ENCODE data around the gene PLEK.
A peak's percentile ranks its signal among the peaks of the same experiment; 100 is the strongest.

Gene PLEK

DNA sequence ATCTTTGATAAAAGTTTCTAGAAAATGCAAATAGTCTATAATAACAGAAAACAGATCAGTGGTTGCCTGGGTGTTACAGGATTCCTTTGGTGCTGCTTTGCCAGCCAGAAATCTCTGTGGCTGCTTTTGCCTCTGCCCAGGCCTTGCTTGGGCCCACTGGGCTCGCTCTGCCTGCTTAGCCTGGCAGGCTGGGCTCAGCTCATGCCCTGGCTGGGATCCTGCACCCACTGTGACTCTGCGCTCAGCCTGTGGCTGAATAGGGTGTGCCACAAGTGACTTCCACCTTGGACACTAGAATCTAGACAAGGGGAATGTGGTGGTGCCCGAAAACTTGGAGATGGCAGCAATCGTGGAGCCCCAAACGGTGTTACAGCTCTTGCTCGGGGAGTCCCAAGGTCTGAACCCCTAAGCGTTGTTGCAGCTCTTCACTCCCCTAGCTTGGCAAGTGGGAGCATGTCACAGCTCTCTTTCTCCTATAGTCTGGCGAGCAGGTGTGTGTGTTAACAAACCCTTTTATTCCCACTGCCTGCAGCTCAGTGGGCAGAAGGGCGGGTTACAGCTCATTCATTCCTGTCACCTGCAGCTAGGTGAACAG, 51.1 kb downstream of the PLEK start:
- no peak for DNase-seq (ENCODE audit: low spot score)

DNA sequence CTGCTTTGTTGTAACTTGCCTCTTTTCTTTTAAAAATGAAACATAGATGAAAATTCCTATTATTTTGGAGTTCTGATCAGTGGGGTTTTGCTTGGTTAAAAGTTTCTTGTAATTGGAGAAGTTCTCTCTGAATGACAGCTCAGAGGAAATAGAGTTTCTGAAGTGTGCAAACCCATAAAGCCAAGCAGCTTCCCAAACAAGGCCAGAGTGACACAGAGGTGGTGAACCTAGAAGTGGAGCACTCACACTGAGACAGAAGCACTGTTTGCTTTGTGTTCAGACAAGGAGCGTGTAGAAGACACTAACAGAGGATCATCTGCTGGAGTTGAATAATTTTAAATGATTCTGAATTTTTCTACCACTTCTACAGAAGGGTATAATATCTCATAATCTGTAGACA, 52.8 kb downstream of the PLEK start:
- no peak for DNase-seq (ENCODE audit: low spot score)

DNA sequence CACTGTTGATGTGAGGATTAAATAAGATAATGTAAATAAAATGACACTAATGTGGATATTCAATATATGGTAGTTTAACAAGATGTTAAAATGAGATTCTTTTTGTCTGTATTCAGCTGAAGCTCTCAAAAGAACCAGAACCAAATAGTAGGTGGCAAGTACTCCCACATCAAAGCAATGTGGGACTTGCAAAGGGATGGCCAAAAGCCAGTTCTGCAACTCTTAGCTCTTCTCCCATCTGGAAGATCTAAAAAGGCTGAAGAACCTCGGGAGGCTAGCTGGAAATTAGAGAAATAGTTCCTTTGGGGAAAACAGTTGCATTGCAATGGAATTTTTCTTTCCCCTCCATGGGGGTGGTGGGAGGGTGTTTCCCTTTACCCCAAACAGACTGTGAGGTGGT, 53.3 kb downstream of the PLEK start:
- no peak for DNase-seq (ENCODE audit: low spot score)

DNA sequence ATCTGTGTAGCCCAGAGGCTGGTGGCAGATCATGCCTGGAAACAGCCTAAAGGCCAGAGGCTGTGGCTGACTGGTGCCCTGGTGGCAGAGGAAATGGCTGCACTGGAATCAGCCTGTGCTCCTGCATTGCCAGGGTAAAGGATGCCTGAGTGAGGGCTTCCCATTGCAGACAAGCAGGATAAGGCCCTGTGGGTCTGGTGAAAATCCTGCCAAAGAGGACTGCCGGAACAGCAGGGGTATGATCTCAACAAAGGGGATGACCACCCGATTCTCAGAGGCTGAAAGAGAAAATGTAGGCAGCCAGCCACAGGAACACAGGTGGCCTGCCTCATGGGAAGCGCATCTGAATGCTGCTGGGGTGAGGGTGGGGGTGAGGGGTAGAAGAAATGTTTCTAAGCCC, 53.8 kb downstream of the PLEK start:
- DNase-seq (ENCODE audit: low spot score), result no peak

DNA sequence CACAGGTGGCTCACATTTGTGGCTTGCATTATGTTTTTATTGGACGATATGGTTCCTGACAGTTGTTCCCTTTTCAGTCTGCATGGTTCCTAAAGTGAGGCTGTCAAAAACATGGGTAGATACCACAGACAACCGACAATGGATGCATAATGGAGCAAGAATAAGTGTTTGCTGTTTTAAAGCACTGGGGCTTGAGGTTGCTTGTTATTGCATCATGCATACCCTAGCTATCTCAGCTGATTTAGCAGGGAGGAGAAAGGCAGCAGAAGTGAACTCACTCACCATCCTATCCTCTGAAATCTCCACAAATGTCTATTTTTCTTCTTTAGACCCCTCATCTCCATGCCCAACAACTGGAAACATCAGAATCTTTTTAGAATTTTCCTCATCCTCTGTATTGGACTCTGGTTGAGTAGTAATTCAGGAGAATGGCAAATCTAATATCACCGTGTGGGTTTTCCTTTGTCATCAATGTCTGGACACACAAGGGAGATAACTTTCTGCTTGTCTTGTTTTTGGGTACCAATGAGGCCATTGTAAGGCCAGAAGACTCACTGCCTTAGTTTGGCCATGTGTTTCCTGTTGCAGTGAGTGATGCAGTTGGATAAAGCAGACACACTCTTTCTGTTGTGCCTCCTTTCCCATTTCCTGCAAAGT, 55.3 kb downstream of the PLEK start:
- DNase-seq (ENCODE audit: low spot score), result no peak

DNA sequence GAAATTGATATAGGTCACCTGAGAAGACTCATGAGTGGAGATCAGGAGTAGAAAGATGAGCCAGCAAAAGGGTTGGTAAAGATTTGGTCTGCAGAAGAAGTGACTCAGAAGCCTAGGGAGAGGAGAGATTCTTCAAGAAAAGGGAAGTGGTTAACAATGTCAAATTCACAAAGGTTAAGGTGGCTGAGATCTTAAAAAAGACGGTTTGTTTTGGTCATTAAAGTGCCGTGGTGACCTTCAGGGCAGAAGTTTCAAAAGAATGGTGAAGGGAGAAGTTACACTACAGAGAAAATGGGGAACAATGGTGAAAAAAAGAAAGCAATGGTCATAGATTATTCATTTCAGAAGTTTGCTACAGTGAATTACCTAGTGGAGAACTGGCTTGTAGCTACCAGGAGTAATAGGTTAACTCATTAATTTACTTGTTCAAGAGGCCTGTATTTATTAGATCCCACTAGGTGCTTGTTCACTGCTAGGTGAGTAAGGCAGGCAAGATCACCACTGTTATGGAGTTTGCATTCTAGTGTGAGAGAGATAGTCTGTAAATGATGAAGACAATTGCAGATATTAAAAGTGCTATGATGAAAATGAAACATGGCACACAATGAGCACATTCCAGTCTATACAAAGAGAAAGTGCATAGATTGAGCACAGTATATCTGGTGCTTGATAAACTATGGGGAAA, 59.0 kb downstream of the PLEK start:
- DNase-seq (ENCODE audit: low spot score), result no peak

DNA sequence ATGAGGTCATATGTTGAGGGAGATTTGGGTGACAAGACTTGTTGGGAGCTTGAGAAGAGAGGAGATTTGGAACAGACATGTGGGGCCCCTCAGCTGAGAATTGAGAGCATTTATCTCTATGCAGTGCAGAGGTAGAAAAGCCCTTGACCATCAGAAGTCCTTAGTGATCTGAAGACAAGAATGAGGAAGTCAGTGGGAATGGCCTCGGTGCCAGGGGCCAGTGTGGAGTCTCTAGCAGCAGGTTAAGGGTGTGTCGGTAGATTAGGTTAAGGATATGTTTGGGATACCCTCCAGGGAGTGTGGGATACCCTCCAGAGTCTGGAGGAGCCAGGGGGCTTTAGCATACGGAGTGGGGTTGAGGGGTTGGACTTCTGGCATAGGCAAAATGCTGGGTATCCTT, 60.4 kb downstream of the PLEK start:
- DNase-seq (ENCODE audit: low spot score), result no peak

DNA sequence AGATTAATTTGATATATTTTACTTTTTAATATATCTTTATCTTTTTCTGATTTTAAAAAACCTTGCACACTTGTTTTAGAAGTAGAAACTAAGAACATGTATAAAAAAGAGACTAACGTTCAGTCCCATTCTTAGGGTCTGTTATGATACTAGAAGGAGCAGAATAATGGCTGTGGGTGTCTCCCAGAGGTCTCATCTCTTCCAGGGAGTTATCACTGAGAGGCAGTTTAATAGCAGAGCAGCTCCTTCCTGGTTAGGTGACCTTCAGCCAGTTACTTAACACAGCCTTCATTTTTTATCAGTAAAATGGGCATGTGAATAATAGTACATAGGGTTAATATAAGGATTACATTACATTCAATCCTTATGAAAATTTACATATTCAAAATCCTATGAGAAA, 61.4 kb downstream of the PLEK start:
- DNase-seq (ENCODE audit: low spot score), result no peak

DNA sequence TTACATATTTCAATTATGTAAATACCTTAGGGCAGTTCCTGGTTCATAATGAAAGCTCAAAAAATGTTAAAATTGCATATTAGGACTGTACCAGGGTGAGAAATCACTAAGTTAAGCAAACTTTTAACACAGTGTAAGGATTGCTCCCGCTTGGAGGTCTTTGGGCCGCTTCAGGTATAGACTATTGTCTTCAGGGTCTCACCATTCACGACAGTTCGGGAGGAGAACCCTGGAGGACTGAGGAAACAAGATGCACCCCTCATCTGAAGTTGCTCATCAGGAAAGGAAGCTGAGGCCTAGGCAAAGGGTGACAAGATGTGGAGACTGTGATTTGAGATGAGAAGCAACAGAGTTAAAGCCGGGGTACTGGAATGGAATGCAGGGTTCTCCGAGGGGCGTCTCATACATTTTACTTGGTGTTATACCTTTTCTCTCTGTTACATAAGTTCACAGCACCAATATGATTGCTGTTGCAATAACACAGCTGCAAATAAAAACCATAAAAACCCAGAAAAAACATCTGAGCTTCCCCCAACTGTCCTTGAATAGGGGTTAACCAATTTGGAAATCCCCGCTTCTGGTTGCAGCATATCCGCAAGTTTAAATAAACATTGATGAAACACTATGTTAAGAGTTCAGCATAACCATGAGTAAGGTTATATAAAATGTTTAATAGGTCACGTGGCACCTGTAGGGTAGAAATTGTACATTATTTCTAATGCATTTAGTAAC, 61.9 kb downstream of the PLEK start:
- no peak for DNase-seq (ENCODE audit: low spot score)

DNA sequence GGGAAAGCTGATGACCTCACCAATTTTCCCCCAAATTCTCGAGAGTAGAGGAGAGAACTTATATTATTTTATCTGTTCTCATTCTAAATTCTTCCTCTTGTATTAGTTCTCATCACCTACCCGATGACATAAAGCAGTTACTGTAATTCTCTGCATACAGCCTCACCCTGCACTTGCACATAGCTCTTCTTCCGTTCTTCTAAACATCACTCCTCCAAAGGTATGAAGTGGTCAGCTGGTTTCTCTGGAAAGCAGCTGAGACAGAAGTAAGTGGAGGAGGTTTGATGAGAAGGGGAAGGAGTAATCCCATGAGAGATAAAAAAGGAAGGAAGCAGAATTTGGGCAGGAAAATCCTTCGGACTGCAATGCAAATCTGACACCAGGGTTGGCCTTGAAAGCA, 63.0 kb downstream of the PLEK start:
- no peak for DNase-seq (ENCODE audit: low spot score)

DNA sequence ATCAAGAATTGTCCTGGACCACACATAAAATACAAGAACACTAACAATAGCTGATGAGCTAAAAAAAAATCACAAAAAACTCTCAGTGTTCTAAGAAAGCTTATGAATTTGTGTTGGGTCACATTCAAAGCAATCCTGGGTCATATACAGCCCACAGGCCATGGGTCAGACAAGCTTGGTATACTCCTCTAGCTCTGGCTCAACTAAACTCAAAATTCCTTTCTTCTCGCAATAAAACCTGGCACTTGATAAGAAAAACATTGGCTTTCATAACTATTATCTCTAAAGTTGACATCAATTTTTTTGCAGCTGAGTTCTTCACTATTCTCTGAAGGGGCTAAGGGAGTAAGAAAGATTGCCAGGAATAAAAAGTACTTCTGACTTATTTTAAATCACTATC, 63.7 kb downstream of the PLEK start:
- no peak for DNase-seq (ENCODE audit: low spot score)

DNA sequence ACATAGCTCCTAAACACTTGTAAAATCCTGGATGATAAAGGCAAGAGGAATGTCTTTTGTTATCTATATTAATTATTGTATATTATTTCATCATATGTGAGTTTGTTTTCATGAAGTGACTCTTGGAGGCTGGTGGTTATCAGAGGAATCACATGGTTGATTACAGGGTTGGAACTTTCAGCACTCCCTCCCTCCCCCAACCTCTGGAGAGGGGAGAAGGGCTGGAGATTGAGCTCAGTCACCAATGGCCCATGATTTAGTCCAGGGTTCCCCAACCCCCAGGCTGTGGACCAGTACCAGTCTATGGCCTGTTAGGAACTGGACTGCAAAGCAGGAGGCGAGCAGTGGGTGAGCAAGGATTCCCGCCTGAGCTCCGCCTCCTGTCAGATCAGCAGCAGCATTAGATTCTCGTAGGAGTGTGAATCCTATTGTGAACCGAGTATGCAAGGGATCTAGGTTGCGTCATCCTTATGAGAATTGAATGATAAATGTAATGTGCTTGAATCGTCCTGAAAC, 64.3 kb downstream of the PLEK start:
- DNase-seq (ENCODE audit: low spot score), result no peak

DNA sequence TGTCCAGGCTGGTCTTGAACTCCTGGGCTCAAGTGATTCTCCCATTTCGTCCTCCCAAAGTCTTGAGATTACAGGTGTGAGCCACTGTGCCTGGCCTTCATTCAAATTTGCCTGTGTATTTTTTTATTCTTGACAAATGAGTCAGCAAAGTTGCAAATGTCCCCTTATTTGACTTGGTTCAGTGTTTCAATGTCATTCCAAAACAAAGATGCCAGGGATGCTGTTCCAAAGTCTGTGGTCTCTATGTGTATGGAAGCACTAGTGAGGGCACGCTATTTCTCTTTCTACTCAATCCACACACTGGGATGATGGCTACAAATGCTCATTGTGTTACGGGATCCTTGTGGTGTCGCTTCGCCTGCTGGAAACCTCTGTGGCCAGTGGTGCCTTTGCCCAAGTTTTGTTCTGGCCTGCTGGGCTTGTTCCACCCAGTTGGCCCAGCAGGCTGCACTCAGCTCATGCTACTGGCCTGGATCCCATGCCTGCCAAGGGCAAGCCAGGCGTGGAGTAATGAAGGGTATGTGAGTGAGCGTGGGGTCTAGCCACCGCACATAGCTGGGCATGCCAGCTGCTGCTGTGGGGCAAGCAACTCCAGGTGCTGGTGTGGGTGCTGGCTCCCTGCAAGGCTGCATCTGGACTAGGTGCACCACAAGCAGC, 66.4 kb downstream of the PLEK start:
- no peak for DNase-seq (ENCODE audit: low spot score)

DNA sequence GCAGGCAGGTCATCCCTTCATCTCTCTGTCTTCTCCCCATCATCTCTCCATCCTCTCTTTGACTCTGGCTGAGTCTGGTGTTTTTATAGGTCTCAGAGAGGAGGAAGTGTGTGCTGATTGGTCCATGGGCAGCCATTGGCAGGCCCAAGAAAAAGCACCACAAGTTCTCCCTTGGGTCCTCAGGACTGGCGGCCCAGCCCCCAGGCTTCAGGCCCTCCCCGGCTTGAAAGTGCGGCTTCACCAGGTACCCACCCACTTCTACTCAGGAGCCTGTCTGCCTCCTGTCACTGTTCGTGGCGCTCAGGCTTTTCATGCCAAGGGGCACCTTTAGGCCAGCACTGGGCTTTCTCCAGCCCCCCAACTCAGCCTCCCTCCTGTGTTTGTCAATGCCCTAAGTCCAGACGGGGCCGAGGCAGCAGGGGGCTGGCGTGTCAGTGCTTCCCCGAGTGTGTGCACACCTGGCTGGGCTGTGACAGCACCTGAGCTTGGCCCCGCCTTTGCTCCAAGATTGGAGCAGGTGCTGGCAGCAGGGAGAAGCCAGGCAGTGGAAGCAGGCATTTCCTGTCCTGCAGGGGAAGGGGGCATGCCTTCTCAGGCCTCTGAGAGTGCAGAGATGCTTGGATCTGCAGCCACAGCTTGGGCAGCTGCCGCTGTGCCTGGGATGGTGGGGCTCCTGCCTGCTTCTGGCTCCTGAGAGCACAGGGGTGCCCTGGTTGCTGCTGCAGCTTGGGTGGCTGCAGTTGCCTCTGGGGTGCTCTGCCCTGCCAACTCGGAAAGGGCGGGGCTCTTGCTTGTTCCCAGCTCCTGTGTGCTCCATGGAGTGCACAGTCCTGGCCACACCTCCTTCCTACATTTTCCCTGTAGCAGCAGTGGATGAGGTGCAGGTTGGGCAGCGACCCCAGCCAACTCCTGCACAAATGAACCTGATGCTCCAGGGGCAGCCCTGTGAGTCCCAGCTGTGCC, 67.9 kb downstream of the PLEK start:
- no peak for DNase-seq (ENCODE audit: low spot score)

DNA sequence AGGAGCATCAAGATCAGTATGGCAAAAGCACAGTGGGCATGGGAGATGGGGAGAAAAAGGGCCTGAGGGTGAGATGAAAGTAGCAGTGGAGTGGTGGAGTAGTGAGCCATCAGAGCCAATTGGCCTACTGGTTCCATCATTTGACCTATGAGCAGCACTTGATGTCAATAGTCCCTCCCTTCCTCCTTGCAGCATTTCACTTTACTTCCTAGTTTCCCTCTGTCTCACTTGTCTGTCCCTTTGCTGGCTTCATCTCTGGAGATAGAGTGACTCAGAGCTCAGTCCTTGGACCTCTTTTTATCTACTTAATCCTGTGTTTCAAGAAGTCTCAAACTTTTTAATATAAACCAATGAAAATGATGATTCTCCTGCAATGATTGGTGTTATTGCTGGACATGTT, 69.9 kb downstream of the PLEK start:
- DNase-seq (ENCODE audit: low spot score), result peak; percentile 9

DNA sequence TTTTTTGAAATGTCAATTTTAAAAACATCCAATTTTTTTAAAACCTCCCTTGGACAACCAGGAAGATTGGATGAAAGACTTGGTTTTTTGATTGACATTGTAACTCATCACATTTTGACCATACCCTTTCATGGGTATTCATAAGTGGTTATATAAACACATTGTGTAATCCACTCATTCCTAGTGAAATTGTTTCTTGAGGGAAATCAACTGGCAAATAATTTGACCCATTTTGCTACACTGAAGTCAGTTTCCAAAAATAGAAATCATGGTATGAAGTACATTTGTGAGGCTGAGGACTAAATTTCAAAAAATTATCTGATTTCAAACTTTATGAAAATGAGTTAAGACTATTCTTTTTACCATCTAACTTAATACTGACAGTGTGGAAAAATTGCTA, 70.5 kb downstream of the PLEK start:
- DNase-seq (ENCODE audit: low spot score), result peak; percentile 80

DNA sequence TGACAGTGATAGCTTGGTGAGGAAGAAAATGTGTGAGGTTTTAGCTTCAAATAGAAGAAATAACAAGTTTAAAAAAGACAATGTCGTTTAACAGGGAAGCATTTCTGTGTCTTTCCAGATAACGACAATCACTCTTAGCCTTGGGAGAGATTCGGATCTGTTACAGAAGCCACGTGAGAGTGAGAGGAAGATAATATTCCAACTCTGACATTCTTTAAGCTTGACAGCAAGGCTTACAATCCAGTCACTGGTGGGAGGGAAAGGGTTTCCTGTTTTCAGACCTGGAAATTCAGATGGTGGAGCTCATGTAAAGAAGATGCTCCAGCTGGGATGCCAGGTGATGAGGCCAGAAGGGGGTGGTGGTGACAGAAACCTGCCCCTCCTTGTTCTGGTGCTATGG, 71.2 kb downstream of the PLEK start:
- peak; percentile 46 for DNase-seq (ENCODE audit: low spot score)

DNA sequence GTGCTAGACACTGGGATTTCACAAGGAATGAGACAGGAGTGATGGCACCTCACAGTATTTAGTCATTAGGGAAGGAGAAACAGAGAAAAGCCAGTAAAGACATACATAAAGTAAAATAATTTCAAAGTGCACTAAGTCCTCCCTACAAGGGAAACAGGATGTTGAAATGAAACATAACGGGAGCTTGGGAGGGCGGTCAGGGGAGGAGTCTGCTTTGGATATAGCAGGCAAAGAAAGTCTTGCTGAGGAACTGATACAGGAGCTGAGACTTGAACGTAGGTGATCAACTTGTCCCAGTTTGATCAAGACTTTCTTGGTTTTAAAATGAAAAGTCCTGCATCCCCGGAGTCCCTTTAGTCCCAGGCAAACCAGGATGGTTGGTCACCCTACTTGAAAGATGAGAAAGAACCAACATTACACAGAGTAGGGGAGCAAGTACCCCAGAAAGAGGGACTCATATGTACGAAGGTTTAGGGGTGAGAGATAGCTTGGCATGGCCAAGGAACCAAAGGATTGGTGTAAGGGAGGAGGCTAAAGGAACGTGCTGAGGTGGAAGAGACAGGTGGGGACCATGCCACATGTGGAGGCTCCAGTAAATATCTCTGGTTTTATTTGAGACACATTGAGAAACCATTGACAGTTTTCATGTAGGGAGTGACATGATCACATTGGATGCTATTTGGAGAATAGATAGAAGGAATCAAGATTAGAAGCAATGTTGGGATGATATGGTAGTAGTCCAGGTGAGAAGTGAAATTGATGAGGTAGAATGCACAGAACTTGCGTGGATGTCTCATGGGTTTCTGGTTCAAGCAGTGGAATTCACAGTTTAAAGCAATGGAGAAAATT, 73.6 kb downstream of the PLEK start:
- no peak for DNase-seq (ENCODE audit: low spot score)

DNA sequence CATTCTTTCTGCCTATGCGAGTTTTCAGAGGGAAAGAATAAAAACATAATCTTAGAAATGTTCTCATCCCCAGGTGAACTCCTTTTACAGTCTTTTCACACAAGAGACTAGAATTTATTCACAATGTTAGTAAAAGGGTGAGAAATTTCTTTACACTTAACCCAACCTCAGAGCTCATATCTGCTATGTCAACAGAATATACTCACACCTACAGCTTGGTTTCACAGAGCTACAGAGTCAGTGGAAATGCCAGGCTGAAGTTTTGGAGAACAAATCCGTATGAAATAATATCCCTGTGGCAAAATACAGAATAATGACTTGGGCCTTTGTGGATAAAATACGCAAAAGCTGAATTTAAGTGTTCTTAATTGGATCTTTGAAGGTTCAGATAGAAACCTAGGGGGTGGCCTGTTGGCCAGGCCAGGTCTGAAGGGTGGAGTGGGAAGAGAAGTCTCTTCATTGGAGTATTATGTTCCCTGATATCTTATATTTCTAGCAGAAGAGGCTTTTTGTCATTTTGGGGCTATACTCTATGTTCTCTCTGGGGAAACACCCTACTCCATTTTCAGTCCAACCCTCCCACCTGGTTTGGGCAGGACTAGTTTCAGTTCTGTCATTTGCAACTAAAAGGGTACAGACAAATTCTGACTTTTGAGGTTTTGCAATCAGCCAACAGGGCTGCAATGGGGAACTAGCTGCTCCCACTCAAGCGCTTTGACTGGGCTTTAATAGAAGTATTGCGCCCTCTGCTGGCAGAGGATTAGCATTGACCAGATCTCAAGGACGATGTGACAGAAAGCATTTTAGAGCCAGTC, 76.3 kb downstream of the PLEK start:
- peak; percentile 93 for DNase-seq (ENCODE audit: low spot score)

Data from cerebellar cortex (tissue), 1 donor.